22Rv1 (cell line): ENCODE data around the gene SMC6.

ENCODE experiments used
- H3K27ac ChIP-seq: fragments of 450-650 bp; 2 replicates; pipeline ENCODE4 v1.5.1; 2017
- CTCF ChIP-seq: fragments of 450-650 bp; IDR thresholded peaks from 2 replicates; pipeline ENCODE4 v1.5.1; 2017; ENCODE audit warnings: mild to moderate bottlenecking
- ZFX ChIP-seq: fragments of 450-650 bp; IDR thresholded peaks from 2 replicates; pipeline ENCODE4 v1.6.1; 2017; ENCODE audit warnings: antibody characterized with exemption, borderline replicate concordance

The SMC6 gene

DNA sequence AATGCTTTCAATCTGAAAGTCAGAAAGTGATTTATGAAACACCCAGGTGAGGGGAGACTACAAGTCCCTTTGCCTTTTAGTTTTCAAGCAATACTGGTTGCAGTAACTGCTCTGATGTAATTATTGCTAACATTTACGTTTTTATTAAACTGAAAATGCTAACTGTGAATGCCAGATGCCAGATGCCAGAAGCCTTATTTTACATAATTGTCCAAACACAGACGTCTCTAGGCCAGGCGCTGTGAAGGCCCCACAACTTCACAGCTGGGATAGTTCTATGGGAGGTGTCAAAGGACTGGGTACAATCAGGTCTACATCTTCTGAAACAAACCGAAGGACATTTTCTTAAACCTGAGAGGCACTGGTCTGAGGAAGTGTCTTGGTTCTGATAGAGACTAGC, 35.2 kb upstream of the SMC6 start:
- H3K27ac ChIP-seq: no peak overlapping the region
- no peak for TF ChIP-seq ZFX
- no peak for TF ChIP-seq CTCF

DNA sequence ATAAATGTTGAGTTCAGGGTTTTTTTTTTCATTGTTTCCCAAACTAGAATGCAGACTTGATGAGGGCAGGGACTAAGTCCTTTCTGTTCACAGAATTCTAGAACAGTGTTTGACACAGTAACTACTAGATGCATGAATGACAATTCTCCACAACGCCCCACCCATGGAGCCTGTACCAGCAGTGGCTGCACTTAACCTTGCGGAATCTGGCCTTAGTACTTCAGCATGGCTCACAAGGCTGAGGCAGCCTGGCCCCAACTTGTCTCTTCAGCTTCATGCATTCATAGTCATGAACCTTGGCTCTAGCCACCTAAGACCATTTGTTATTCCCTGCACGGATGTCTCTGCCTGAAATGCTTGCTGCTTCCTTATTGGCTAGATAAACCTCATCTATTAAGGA, 33.1 kb upstream of the SMC6 start:
- TF ChIP-seq ZFX: no peak
- no peak overlapping the region for H3K27ac ChIP-seq

DNA sequence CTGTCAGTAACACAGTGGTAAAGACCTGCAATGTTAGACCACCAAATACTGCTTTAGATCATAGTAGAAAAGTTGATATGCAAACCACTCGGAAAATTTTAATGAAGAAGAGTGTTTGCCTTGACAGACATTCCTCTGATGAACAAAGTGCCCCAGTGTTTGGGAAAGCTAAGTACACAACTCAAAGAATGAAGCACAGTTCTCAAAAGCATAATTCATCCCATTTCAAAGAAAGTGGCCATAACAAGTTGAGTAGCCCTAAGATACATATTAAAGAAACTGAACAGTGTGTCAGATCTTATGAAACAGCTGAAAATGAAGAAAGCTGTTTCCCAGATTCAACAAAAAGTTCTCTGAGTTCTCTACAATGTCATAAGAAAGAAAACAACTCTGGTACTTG, 27.9 kb upstream of the SMC6 start:
- H3K27ac ChIP-seq: no peak overlapping the region
- TF ChIP-seq ZFX (no peak), CTCF (no peak)

GRCh38 chr2:17780546-17780945, 26.9 kb upstream of the SMC6 start:
- no peak overlapping the region for H3K27ac ChIP-seq
- TF ChIP-seq CTCF: no peak
- no peak for TF ChIP-seq ZFX

- no peak overlapping the region for H3K27ac ChIP-seq
- no peak for TF ChIP-seq CTCF
- no peak for TF ChIP-seq ZFX
Observed at GRCh38 chr2:17772532-17772931, 18.9 kb upstream of the SMC6 start.

- H3K27ac ChIP-seq: no peak overlapping the region
- TF ChIP-seq CTCF (no peak), ZFX (no peak)
Observed at GRCh38 chr2:17771956-17772355, 18.3 kb upstream of the SMC6 start.

- no peak overlapping the region for H3K27ac ChIP-seq
- TF ChIP-seq ZFX (no peak), CTCF (no peak)
Observed at GRCh38 chr2:17768894-17769293, 15.3 kb upstream of the SMC6 start.

- TF ChIP-seq ZFX (no peak), CTCF (no peak)
- H3K27ac ChIP-seq: no peak overlapping the region
Observed at GRCh38 chr2:17765398-17765797, 11.8 kb upstream of the SMC6 start.
